Measurements from ENCODE around the gene BRPF3. TPM values are rescaled to one million over a fixed set of nuclear protein-coding genes. Genes with fewer than 3 reads are reported as not detected.

Gene BRPF3
- total RNA-seq, 2 donors from 2014 or later: 27.6 to 30.6 TPM

- DNase-seq: no peak
- H3K4me3 Mint-ChIP-seq: no peak within 1 kb of the TSS
- H3K36me3 Mint-ChIP-seq (ENCODE audit: low read depth): peaks cover 4% of the 10 kb centered on the region
- H3K4me1 Mint-ChIP-seq: peaks cover 15% of the 10 kb centered on the region
- H3K9me3 ChIP-seq (ENCODE audit: control insufficient read depth, low read length, poor library complexity, severe bottlenecking): no peaks in the 10 kb centered on the region
- H3K27ac Mint-ChIP-seq: no peak within 1 kb of the TSS
- peaks cover 62% of the 10 kb centered on the region for H3K27me3 Mint-ChIP-seq
- no peak for ATAC-seq
Measured at GRCh38 chr6:36269834-36270705, 73.5 kb downstream of the BRPF3 start, which contains the start of gene PNPLA1. TSS of gene PNPLA1 (plus strand) at chr6:36270060. CDS start at chr6:36270460, 400 bp downstream.

GRCh38 chr6:36272234-36272633, 75.7 kb downstream of the BRPF3 start:
- Mint-ChIP-seq H3K27ac (no peak overlapping the region), H3K27me3 (peaks cover 72% of the 10 kb centered on the region), H3K36me3 (ENCODE audit: low read depth) (peaks cover 6% of the 10 kb centered on the region), H3K4me3 (no peak overlapping the region), H3K4me1 (peaks cover 15% of the 10 kb centered on the region)
- DNase-seq (no peak), ATAC-seq (no peak)
- H3K9me3 ChIP-seq (ENCODE audit: control insufficient read depth, low read length, poor library complexity, severe bottlenecking): no peaks in the 10 kb centered on the region

- Mint-ChIP-seq H3K4me1 (peaks cover 17% of the 10 kb centered on the region), H3K27me3 (peaks cover 76% of the 10 kb centered on the region), H3K36me3 (ENCODE audit: low read depth) (peaks cover 6% of the 10 kb centered on the region), H3K27ac (no peak overlapping the region), H3K4me3 (no peak overlapping the region)
- no peak for DNase-seq
- no peak for ATAC-seq
- no peaks in the 10 kb centered on the region for H3K9me3 ChIP-seq (ENCODE audit: control insufficient read depth, low read length, poor library complexity, severe bottlenecking)
Measured at GRCh38 chr6:36273067-36273466, 76.5 kb downstream of the BRPF3 start.

GRCh38 chr6:36273802-36274514, 77.4 kb downstream of the BRPF3 start:
- Mint-ChIP-seq H3K27ac (no peak overlapping the region), H3K4me1 (peaks cover 15% of the 10 kb centered on the region), H3K36me3 (ENCODE audit: low read depth) (peaks cover 6% of the 10 kb centered on the region), H3K4me3 (no peak overlapping the region), H3K27me3 (peaks cover 76% of the 10 kb centered on the region)
- DNase-seq: no peak
- ATAC-seq: no peak
- no peaks in the 10 kb centered on the region for H3K9me3 ChIP-seq (ENCODE audit: control insufficient read depth, low read length, poor library complexity, severe bottlenecking)

DNA sequence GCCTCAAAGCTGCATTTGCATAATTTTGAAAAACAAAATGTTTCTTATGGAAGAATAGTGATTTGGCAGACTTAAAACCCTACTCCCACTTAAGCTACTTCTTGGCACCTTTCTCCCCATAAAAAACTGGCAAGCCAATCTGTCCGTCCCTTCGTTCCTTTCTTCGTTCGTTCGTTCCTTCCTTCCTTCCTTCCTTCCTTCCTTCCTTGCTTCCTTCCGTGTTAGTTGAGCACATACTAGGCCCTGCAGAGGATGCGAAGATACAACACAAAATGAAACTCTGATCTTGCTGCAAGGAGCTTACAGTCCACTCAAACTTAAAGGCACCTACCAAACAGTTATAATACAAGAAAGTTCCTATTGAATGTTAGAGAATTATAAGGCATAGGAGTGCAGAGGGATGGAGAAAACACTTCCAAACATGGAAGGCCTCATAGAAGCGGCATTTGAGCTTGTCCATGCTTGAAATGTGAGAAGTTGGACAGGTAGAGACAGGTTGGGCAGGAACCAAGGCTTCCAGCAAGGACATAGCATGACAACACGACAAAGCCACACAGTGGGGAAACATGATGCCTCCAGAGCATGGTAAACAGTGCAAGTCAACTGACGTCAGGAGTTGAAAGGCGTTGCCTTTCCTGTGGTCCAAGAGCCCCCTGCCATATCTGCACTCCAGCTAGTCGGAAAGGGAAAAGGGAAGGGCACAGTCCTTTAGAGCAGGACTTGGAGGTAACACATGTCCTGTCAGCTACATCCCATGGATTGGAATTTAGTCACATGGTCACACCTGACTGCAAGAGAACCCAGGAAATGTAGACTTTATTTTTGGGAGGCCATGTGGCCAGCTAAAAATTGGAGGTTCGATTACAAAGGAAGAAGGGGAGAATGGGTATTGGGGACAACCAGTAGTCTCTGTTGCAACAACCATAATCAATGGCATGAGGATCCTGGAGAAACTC, 80.3 kb downstream of the BRPF3 start:
- no peak overlapping the region for H3K4me3 Mint-ChIP-seq
- no peak overlapping the region for H3K27ac Mint-ChIP-seq
- no peaks in the 10 kb centered on the region for H3K9me3 ChIP-seq (ENCODE audit: control insufficient read depth, low read length, poor library complexity, severe bottlenecking)
- DNase-seq (no peak), ATAC-seq (no peak)
- peaks cover 8% of the 10 kb centered on the region for H3K4me1 Mint-ChIP-seq
- peaks cover 69% of the 10 kb centered on the region for H3K27me3 Mint-ChIP-seq
- peaks cover 6% of the 10 kb centered on the region for H3K36me3 Mint-ChIP-seq (ENCODE audit: low read depth)

DNA sequence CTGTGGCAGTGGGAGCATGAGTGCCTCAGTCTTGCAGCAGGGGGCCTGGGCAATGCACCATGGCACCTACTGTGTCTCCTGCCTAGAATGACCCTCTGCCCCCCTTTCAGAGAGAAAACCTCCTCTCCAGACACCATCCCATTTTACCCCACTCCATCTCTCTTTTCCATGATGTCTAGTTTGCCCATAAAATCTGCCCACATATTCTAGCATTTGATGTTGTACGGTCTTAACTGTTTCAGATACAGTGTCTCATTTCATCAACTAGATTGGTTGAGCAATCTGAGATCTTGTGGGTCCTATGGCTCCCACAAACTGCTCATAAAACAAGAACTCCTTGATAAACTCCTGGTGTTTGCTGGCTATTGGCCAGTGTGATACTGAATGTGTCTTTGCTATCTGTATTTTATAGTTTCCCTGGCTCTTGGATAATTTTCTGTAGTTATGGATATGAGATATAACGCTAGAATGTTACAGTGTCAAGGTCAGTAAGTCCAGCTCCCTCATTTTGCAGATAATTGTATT, 81.5 kb downstream of the BRPF3 start:
- Mint-ChIP-seq H3K36me3 (ENCODE audit: low read depth) (peaks cover 6% of the 10 kb centered on the region), H3K27me3 (peaks cover 66% of the 10 kb centered on the region), H3K4me3 (no peak overlapping the region), H3K4me1 (peaks cover 6% of the 10 kb centered on the region), H3K27ac (no peak overlapping the region)
- no peaks in the 10 kb centered on the region for H3K9me3 ChIP-seq (ENCODE audit: control insufficient read depth, low read length, poor library complexity, severe bottlenecking)
- DNase-seq (no peak), ATAC-seq (no peak)

DNA sequence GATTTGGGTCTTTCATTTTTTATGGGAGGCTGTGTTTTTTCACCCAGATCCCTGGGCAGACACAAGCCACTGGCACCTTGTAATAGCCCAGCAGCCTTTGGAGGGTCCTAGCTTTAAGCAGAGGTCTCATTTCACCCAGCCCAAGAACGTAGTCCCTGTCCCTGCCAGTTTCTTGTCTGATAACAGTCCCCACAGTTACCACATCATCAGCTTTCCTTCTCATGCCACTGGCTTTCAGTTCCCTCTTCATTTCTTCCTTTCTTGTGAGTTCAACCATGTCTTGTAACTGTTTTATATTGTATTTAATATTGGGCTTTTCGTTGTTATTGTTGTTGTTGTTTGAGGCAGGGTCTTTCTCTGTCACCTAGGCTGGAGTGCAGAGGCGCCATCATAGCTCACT, 83.9 kb downstream of the BRPF3 start:
- H3K9me3 ChIP-seq (ENCODE audit: control insufficient read depth, low read length, poor library complexity, severe bottlenecking): no peaks in the 10 kb centered on the region
- Mint-ChIP-seq H3K27me3 (peaks cover 66% of the 10 kb centered on the region), H3K4me3 (no peak overlapping the region), H3K36me3 (ENCODE audit: low read depth) (peaks cover 2% of the 10 kb centered on the region), H3K27ac (no peak overlapping the region), H3K4me1 (peaks cover 2% of the 10 kb centered on the region)
- no peak for DNase-seq
- ATAC-seq: no peak

- Mint-ChIP-seq H3K27me3 (peaks cover 71% of the 10 kb centered on the region), H3K27ac (no peak overlapping the region), H3K4me1 (peaks cover 5% of the 10 kb centered on the region), H3K36me3 (ENCODE audit: low read depth) (peaks cover 5% of the 10 kb centered on the region), H3K4me3 (no peak overlapping the region)
- no peak for ATAC-seq
- no peaks in the 10 kb centered on the region for H3K9me3 ChIP-seq (ENCODE audit: control insufficient read depth, low read length, poor library complexity, severe bottlenecking)
- DNase-seq: no peak
Measured at GRCh38 chr6:36280983-36281382, 84.4 kb downstream of the BRPF3 start.

Other genes starting within 250 kb of the BRPF3 start
- gene SLC26A8, start 172.1 kb upstream of the BRPF3 start, total RNA-seq: under 1 TPM in 1 of 2 donors, not detected in 1; 0.37 TPM
- gene MAPK14, start 168.9 kb upstream of the BRPF3 start, total RNA-seq: 10 to 100 TPM; 43.7 to 48.1 TPM
- 10 to 100 TPM; 32.1 to 33.7 TPM for gene MAPK13, start 66.2 kb upstream of the BRPF3 start, total RNA-seq
- under 1 TPM in 1 of 2 donors, not detected in 1; 0.15 TPM for gene PNPLA1, start 73.3 kb downstream of the BRPF3 start, total RNA-seq
- not detected for gene BNIP5, start 140.1 kb downstream of the BRPF3 start, total RNA-seq
- 1 to 10 TPM in 1 of 2 donors, under 1 TPM in 1; 0.37 to 2.6 TPM for gene ETV7, start 190.9 kb downstream of the BRPF3 start, total RNA-seq
- under 1 TPM; 0.30 to 0.60 TPM for gene PXT1, start 246.1 kb downstream of the BRPF3 start, total RNA-seq
- 10 to 100 TPM; 31.3 to 54.1 TPM for gene KCTD20, start 246.3 kb downstream of the BRPF3 start, total RNA-seq

Measured in T-helper 17 cell (primary cell).